Activated CD4-positive, alpha-beta T cell treated with anti-CD3 and anti-CD28 coated beads for 1 hour (primary cell): ENCODE measurements around the gene PLBD2.

Source experiments
- DNase-seq: peaks from one replicate; pipeline ENCODE4 v3.0.0-alpha.2; 2020

The PLBD2 gene

GRCh38 chr12:113397497-113398197 is 39.3 kb downstream of the PLBD2 start:
- DNase-seq = no peak

- no peak for DNase-seq
These were observed 40.2 kb downstream of the PLBD2 start for GRCh38 chr12:113398346-113399290.

GRCh38 chr12:113399490-113399889 is 41.1 kb downstream of the PLBD2 start:
- DNase-seq = no peak

- DNase-seq = no peak
These were observed 42.0 kb downstream of the PLBD2 start for GRCh38 chr12:113400362-113400761.

- DNase-seq = no peak
These were observed 42.9 kb downstream of the PLBD2 start for GRCh38 chr12:113401066-113402000.

GRCh38 chr12:113402586-113403260 is 44.3 kb downstream of the PLBD2 start:
- no peak for DNase-seq

- no peak for DNase-seq
These were observed 45.3 kb downstream of the PLBD2 start, which contains the start of gene SDS for GRCh38 chr12:113403435-113404415. Gene SDS, minus strand, starts transcription at chr12:113403887. Its CDS starts 4,179 bp downstream, at chr12:113399708.

- no peak for DNase-seq
These were observed 47.3 kb downstream of the PLBD2 start for GRCh38 chr12:113405694-113406093.

GRCh38 chr12:113407931-113408600 is 49.7 kb downstream of the PLBD2 start:
- no peak for DNase-seq

- no peak for DNase-seq
These were observed 50.4 kb downstream of the PLBD2 start for GRCh38 chr12:113408756-113409298.

GRCh38 chr12:113409462-113410124 is 51.2 kb downstream of the PLBD2 start:
- DNase-seq = no peak

GRCh38 chr12:113413488-113413939 is 55.1 kb downstream of the PLBD2 start:
- DNase-seq = no peak

- no peak for DNase-seq
These were observed 56.2 kb downstream of the PLBD2 start for GRCh38 chr12:113414519-113415038.

GRCh38 chr12:113416091-113416754 is 57.8 kb downstream of the PLBD2 start:
- no peak for DNase-seq

GRCh38 chr12:113418213-113418879 is 60.0 kb downstream of the PLBD2 start:
- no peak for DNase-seq

- no peak for DNase-seq
These were observed 62.7 kb downstream of the PLBD2 start for GRCh38 chr12:113420996-113421595.
